ENCODE measurements around the gene RFXANK.

- TF ChIP-seq CTCF (conservative IDR thresholded peaks at IDR 0.05; ENCODE audit: low read length) (no peak), EZH2phosphoT487 (IDR thresholded peaks at IDR 0.05; ENCODE audit: borderline replicate concordance, low read depth, low read length) (no peak)
Measured at GRCh38 chr19:19193926-19194325, 1.9 kb downstream of the RFXANK start.
